B cell (primary cell): ENCODE results near the gene POLDIP3. TPM values are rescaled to one million over a fixed set of nuclear protein-coding genes. Genes with fewer than 3 reads are reported as not detected.

ENCODE experiments used
- ATAC-seq: fragments of 200-7000 bp; cut with Tn5 transposase; one replicate; pipeline ENCODE4 v1.10.0; 2021; ENCODE audit warnings: low read depth, mild to moderate bottlenecking, moderate number of reproducible peaks, moderate library complexity
- CTCF ChIA-PET: fragments of 350-600 bp; sonication (Branson Sonifier 250); formaldehyde crosslinking; loops from one replicate; lab custom pipeline; 2021; ENCODE audit warnings: antibody characterized with exemption, inconsistent platforms; lab: Charles Lee
- POLR2A ChIA-PET: fragments of 350-600 bp; sonication (Branson Sonifier 250); formaldehyde crosslinking; loops from one replicate; lab custom pipeline; 2021; ENCODE audit warnings: antibody characterized with exemption; lab: Charles Lee
- DNase-seq: peaks from one replicate; pipeline ENCODE4 v3.0.0; 2013
- H2AFZ ChIP-seq: 2 replicates; pipeline ENCODE4 v1.6.1; 2012; ENCODE audit warnings: mild to moderate bottlenecking, low read depth, low read length; ENCODE audit not compliant: insufficient read depth, poor library complexity, severe bottlenecking
- H3K27ac ChIP-seq, 2 donors: 1 replicate in 1 of 2; 2 replicates in 1 of 2; pipeline ENCODE4 v1.5.1; 2012 to 2013; ENCODE audit warnings: low read length in 2 of 2, mild to moderate bottlenecking in 2 of 2, moderate library complexity in 1 of 2
- H3K27me3 ChIP-seq, 4 experiments: fragments of 200-600 bp in 1 of 4; sonication (generic) in 1 of 4; replicated peaks in 1 of 4; 1 replicate in 2 of 4; 2 replicates in 2 of 4; pipeline versions ENCODE4 v1.6.1 to v1.7.0; 2013 to 2016; ENCODE audit warnings: low read length in 3 of 4, mild to moderate bottlenecking in 2 of 4, mixed read lengths in 1 of 4, moderate library complexity in 1 of 4; ENCODE audit not compliant: insufficient read depth in 4 of 4, control insufficient read depth in 3 of 4; ENCODE audit errors: control extremely low read depth in 1 of 4
- H3K36me3 ChIP-seq, 2 experiments: replicated peaks in 1 of 2; 1 replicate in 1 of 2; 2 replicates in 1 of 2; pipeline versions ENCODE4 v1.6.1 to v1.7.1; 2013; ENCODE audit warnings: low read length in 1 of 2; ENCODE audit not compliant: insufficient read depth in 2 of 2, control insufficient read depth in 1 of 2; ENCODE audit errors: control extremely low read depth in 1 of 2, extremely low read depth in 1 of 2
- H3K4me1 ChIP-seq, 2 donors: fragments of 200-600 bp in 1 of 2; sonication (generic) in 1 of 2; 1 replicate in 1 of 2; 2 replicates in 1 of 2; pipeline versions ENCODE4 v1.5.1 to v1.6.1; 2013 to 2017; ENCODE audit warnings: low read length in 2 of 2; ENCODE audit not compliant: control insufficient read depth in 2 of 2, insufficient read depth in 2 of 2
- H3K4me2 ChIP-seq: replicated peaks from 2 replicates; pipeline ENCODE3; 2012; ENCODE audit warnings: mild to moderate bottlenecking, low read depth, low read length; ENCODE audit not compliant: poor library complexity, severe bottlenecking
- H3K4me3 ChIP-seq, 5 experiments: fragments of 200-600 bp in 1 of 5; sonication (generic) in 1 of 5; 1 replicate in 3 of 5; 2 replicates in 2 of 5; pipeline versions ENCODE4 v1.5.1 to v1.7.0; 2011 to 2016; ENCODE audit warnings: low read length in 4 of 5, mild to moderate bottlenecking in 4 of 5, low read depth in 2 of 5, control low read depth in 1 of 5, moderate library complexity in 1 of 5; ENCODE audit not compliant: insufficient read depth in 1 of 5; ENCODE audit errors: control extremely low read depth in 1 of 5, extremely low read depth in 1 of 5
- H3K79me2 ChIP-seq: fragments of 200-600 bp; sonication (generic); one replicate; pipeline ENCODE4 v1.6.0; 2016; ENCODE audit warnings: low read length; ENCODE audit not compliant: control insufficient read depth, insufficient read depth
- H3K9ac ChIP-seq: fragments of 200-600 bp; sonication (generic); 2 replicates; pipeline ENCODE4 v1.6.1; 2017; ENCODE audit warnings: mild to moderate bottlenecking, low read length, moderate library complexity
- H3K9me3 ChIP-seq, 3 donors: one replicate each; pipeline versions ENCODE4 v1.6.1 to v1.7.1; 2013; ENCODE audit warnings: low read length in 2 of 3; ENCODE audit not compliant: control insufficient read depth in 2 of 3, insufficient read depth in 1 of 3; ENCODE audit errors: control extremely low read depth in 1 of 3
- H4K20me1 ChIP-seq: 2 replicates; pipeline ENCODE4 v1.6.0; 2012; ENCODE audit warnings: mild to moderate bottlenecking, low read length; ENCODE audit not compliant: insufficient read depth, control insufficient read depth, poor library complexity, severe bottlenecking
- H3K27ac Mint-ChIP-seq: one replicate; pipeline ENCODE4 v1.8.0; 2021; ENCODE audit warnings: mixed read lengths
- H3K27me3 Mint-ChIP-seq: one replicate; pipeline ENCODE4 v1.8.0; 2021; ENCODE audit warnings: mixed read lengths
- H3K4me1 Mint-ChIP-seq: one replicate; pipeline ENCODE4 v1.8.0; 2021; ENCODE audit warnings: mixed read lengths
- H3K4me3 Mint-ChIP-seq: one replicate; pipeline ENCODE4 v1.8.0; 2021; ENCODE audit warnings: mixed read lengths
- H3K9me3 Mint-ChIP-seq: one replicate; pipeline ENCODE4 v1.8.0; 2022; ENCODE audit warnings: mixed read lengths; ENCODE audit not compliant: insufficient read depth
- CTCF ChIP-seq: fragments of 200-600 bp; IDR thresholded peaks from one replicate; pipeline ENCODE4 v1.8.0; 2022; ENCODE audit warnings: antibody characterized with exemption, mild to moderate bottlenecking
- EZH2 ChIP-seq: IDR thresholded peaks from 2 replicates; pipeline ENCODE4 v1.6.1; 2012; ENCODE audit warnings: borderline replicate concordance, low read depth, mild to moderate bottlenecking, moderate library complexity, low read length; ENCODE audit not compliant: insufficient read depth, poor library complexity, severe bottlenecking
- WGBS: methylation state at CpG from one replicate; pipeline ENCODE4 v1.1.5; 2013; ENCODE audit warnings: missing lambda C conversion rate; ENCODE audit not compliant: insufficient coverage; 5-methylcytosine and 5-hydroxymethylcytosine counted together
- intact Hi-C: fragments of 100-400 bp; cut with micrococcal nuclease; formaldehyde crosslinking; loops from one replicate; pipeline ENCODE4 v1.10.0; 2022
- polyA plus RNA-seq: library from polyadenylated mRNA; depleted of rRNA; stranded (reverse); fragments of >200 nt; gene quantifications from 2 replicates; pipeline ENCODE4 v1.2.3, GENCODE V29; 2012
- total RNA-seq, 2 donors: library from RNA; stranded (reverse); fragments of 120-200 nt in 1 of 2; gene quantifications; 1 replicate in 1 of 2; 2 replicates in 1 of 2; pipeline versions ENCODE4 v1.2.3 to v1.2.4, GENCODE V29; 2013 to 2022

Gene POLDIP3
- total and polyA plus RNA-seq, 2 donors (not counting 1 experiment from before 2014, with no cell fraction given) = 44.9 to 86.5 TPM

- Mint-ChIP-seq H3K4me3 (no peak overlapping the region), H3K27me3 (no peaks in the 10 kb centered on the region), H3K4me1 (peaks cover 17% of the 10 kb centered on the region), H3K9me3 (no peaks in the 10 kb centered on the region), H3K27ac (peak overlapping the region; percentile 3)
- DNase-seq (no peak), ATAC-seq (no peak)
- no peak overlapping the region for H3K27ac ChIP-seq
- H3K9ac ChIP-seq = no peak overlapping the region
- ChIA-PET POLR2A (no interaction called here), CTCF (interaction anchor here (1.7 kb wide), 1 partner anchor 111 kb away, joined by 4 read pairs; no protein-coding TSS in a partner anchor)
- no peaks in the 10 kb centered on the region for H3K9me3 ChIP-seq
- TF ChIP-seq EZH2 (no peak), CTCF (no peak)
- no peak overlapping the region for H3K4me2 ChIP-seq
- H2AFZ ChIP-seq = no peak overlapping the region
- H3K4me3 ChIP-seq = no peak overlapping the region
- H3K36me3 ChIP-seq = peaks cover 8 to 59% of the 10 kb centered on the region in 2 experiments
- intact Hi-C loops = no loop called here
- peaks cover 9% of the 10 kb centered on the region for H3K79me2 ChIP-seq
- 96% methylated on average over 8 of the region's 8 CpGs for WGBS
- H4K20me1 ChIP-seq = no peaks in the 10 kb centered on the region
- peaks cover 4 to 11% of the 10 kb centered on the region in 2 donors for H3K4me1 ChIP-seq
- H3K27me3 ChIP-seq = no peaks in the 10 kb centered on the region
These were observed 29.6 kb downstream of the POLDIP3 start for GRCh38 chr22:42585096-42585495.

GRCh38 chr22:42584364-42584940 lies 30.2 kb downstream of the POLDIP3 start:
- Mint-ChIP-seq H3K27ac (no peak overlapping the region), H3K27me3 (no peaks in the 10 kb centered on the region), H3K4me3 (no peak overlapping the region), H3K9me3 (no peaks in the 10 kb centered on the region), H3K4me1 (peaks cover 17% of the 10 kb centered on the region)
- Histone ChIP-seq H3K4me3 (no peak overlapping the region), H3K9me3 (no peaks in the 10 kb centered on the region), H3K4me1 (peaks cover 4 to 11% of the 10 kb centered on the region in 2 donors), H3K79me2 (peaks cover 9% of the 10 kb centered on the region), H2AFZ (no peak overlapping the region), H4K20me1 (no peaks in the 10 kb centered on the region), H3K9ac (no peak overlapping the region), H3K27me3 (no peaks in the 10 kb centered on the region), H3K36me3 (peaks cover 8 to 54% of the 10 kb centered on the region in 2 experiments), H3K4me2 (no peak overlapping the region), H3K27ac (no peak overlapping the region)
- CTCF ChIA-PET = interaction anchor here (1.7 kb wide), 1 partner anchor 110 kb away, joined by 4 read pairs; no protein-coding TSS in a partner anchor
- WGBS = 98% methylated on average over 4 of the region's 4 CpGs
- DNase-seq (no peak), ATAC-seq (no peak)
- intact Hi-C loops = loop anchor here (5.0 kb wide), 1 partner anchor 1297 kb away; the partner anchor contains the start of gene RANGAP1
- POLR2A ChIA-PET = no interaction called here
- no peak for TF ChIP-seq CTCF
- no peak for TF ChIP-seq EZH2
